Stimulated activated naive CD8-positive, alpha-beta T cell treated with anti-CD3 and anti-CD28 coated beads, Interleukin-15, Interleukin-2, amounts not matched to agents 100 ng/mL and 50 ng/mL, for 24 hours (primary cell): ENCODE data around the gene C15orf62.

Experiments used
- H3K27ac Mint-ChIP-seq: one replicate; pipeline ENCODE4 v1.8.0; 2021; ENCODE audit warnings: mild to moderate bottlenecking, mixed read lengths
- H3K27me3 Mint-ChIP-seq: one replicate; pipeline ENCODE4 v1.8.0; 2021; ENCODE audit warnings: mixed read lengths
- H3K36me3 Mint-ChIP-seq: one replicate; pipeline ENCODE4 v1.8.0; 2021; ENCODE audit warnings: low read depth, mixed read lengths
- H3K4me1 Mint-ChIP-seq: one replicate; pipeline ENCODE4 v1.8.0; 2021; ENCODE audit warnings: low read depth, mixed read lengths
- H3K4me3 Mint-ChIP-seq: one replicate; pipeline ENCODE4 v1.8.0; 2021; ENCODE audit warnings: mild to moderate bottlenecking, mixed read lengths
- H3K9me3 Mint-ChIP-seq: one replicate; pipeline ENCODE4 v1.8.0; 2021; ENCODE audit warnings: mixed read lengths

The C15orf62 gene, protein sequence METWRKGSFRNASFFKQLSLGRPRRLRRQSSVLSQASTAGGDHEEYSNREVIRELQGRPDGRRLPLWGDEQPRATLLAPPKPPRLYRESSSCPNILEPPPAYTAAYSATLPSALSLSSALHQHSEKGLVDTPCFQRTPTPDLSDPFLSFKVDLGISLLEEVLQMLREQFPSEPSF

GRCh38 chr15:40769274-40770146 is at the start of gene C15orf62:
C15orf62 (plus strand) TSS chr15:40769980; CDS start chr15:40770496, 516 bp downstream.
- no peaks in the 10 kb centered on the region for H3K27me3 Mint-ChIP-seq
- peaks cover 46% of the 10 kb centered on the region for H3K4me1 Mint-ChIP-seq
- no peaks in the 10 kb centered on the region for H3K9me3 Mint-ChIP-seq
- H3K4me3 Mint-ChIP-seq: peak within 1 kb of the TSS; percentile 63
- H3K36me3 Mint-ChIP-seq: peaks cover 14% of the 10 kb centered on the region
- peak within 1 kb of the TSS; percentile 91 for H3K27ac Mint-ChIP-seq

DNA sequence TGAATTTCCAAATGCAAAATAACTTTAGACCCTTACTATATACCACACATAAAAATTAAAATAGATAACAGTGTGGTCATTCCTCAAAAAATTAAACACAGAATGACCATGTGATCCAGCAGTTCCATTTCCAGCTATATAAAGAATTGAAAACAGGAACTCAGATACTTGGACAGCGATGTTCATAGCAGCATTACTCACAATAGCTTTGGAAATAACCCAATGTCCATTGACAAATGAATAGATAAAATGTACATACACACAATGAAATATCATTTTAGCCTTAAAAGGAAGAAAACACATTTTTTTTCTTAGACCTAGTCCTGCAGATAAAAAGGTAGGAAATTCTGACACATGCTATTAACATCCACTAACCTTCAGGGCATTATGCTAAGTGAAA is 48.1 kb upstream of the C15orf62 start:
- no peaks in the 10 kb centered on the region for H3K9me3 Mint-ChIP-seq
- no peak overlapping the region for H3K4me3 Mint-ChIP-seq
- H3K4me1 Mint-ChIP-seq: peaks cover 19% of the 10 kb centered on the region
- H3K27me3 Mint-ChIP-seq: no peaks in the 10 kb centered on the region
- H3K27ac Mint-ChIP-seq: no peak overlapping the region
- peaks cover 54% of the 10 kb centered on the region for H3K36me3 Mint-ChIP-seq

DNA sequence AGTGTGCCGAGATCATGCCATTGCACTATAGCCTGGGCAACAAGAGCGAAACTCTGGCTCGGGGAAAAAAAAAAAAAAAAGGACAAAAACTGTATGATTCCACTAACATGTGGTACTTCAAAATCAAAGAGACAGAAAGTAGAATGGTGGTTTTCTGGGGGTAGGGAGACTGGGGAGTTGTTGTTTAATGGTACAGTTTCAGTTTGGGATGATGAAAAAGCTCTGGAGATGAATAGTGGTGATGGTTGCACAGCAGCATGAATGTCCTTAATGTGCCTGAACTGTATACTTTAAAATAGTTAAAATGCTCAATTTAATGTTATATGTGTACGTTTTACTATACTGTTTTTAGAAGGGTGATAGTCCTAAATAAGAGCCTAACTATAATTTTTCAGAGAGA is 47.4 kb upstream of the C15orf62 start:
- H3K4me3 Mint-ChIP-seq: no peak overlapping the region
- no peaks in the 10 kb centered on the region for H3K9me3 Mint-ChIP-seq

DNA sequence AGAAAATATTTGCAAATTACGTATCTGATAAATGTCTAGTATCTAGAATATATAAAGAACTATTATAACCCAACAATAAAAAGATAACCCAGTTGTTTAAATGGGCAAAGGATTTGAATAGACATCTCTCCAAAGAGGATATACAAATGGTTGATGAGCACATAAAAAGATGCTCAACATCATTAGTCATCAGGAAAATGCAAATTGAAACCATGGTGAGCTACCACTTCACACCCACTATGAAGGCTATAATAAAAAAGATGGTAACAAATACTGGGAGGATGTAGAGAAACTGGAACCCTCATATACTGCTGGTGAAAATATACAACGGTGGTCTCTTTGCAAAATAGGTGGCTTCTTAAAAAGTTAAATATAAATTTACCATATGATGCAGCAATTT is 46.8 kb upstream of the C15orf62 start:
- Mint-ChIP-seq H3K4me3 (no peak overlapping the region), H3K36me3 (peaks cover 52% of the 10 kb centered on the region), H3K27me3 (no peaks in the 10 kb centered on the region), H3K27ac (no peak overlapping the region), H3K9me3 (no peaks in the 10 kb centered on the region), H3K4me1 (peaks cover 19% of the 10 kb centered on the region)

More for the DNA sequence above, 47.4 kb upstream of the C15orf62 start:
- no peaks in the 10 kb centered on the region for H3K27me3 Mint-ChIP-seq
- peaks cover 54% of the 10 kb centered on the region for H3K36me3 Mint-ChIP-seq
- H3K4me1 Mint-ChIP-seq: peaks cover 19% of the 10 kb centered on the region
- no peak overlapping the region for H3K27ac Mint-ChIP-seq

DNA sequence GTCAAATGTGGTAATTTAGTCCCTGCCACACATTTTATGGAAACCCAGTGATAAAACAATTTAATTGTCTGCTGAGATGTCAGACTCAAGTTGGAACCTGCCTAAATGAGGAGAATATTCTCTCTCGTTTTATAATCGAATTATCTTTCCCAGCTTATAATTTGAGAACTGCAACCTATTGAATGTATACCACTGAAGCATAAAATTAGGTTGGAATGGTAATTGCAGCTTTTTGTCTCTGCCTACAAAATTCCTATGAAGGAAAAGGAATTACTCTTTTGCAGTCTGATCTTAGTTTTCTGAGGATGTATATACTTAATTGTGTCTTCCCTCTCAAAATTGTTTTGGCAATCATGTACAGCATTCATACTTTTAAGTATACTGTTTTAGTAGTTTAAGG is 45.9 kb upstream of the C15orf62 start:
- Mint-ChIP-seq H3K27me3 (no peaks in the 10 kb centered on the region), H3K36me3 (peaks cover 54% of the 10 kb centered on the region), H3K4me3 (no peak overlapping the region), H3K4me1 (peaks cover 19% of the 10 kb centered on the region), H3K27ac (no peak overlapping the region), H3K9me3 (no peaks in the 10 kb centered on the region)

DNA sequence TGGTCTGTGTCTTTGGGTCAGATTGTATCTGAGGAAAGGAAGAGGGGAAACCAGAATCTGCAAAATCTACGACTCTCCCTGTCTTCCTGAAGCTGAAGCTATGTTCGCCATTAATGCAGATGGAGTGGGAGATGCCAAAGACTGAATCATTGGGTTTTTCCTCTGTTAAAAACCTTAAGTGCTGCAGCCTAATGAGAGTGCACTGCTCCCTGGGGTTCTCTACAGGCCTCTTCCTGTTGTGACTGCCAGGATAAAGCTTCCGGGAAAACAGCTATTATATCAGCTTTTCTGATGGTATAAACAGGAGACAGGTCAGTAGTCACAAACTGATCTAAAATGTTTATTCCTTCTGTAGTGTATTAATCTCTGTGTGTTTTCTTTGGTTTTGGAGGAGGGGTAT is 38.7 kb upstream of the C15orf62 start:
- no peaks in the 10 kb centered on the region for H3K27me3 Mint-ChIP-seq
- H3K9me3 Mint-ChIP-seq: no peaks in the 10 kb centered on the region
- H3K36me3 Mint-ChIP-seq: peaks cover 61% of the 10 kb centered on the region
- H3K4me1 Mint-ChIP-seq: no peaks in the 10 kb centered on the region
- no peak overlapping the region for H3K4me3 Mint-ChIP-seq
- H3K27ac Mint-ChIP-seq: no peak overlapping the region

- H3K36me3 Mint-ChIP-seq: peaks cover 71% of the 10 kb centered on the region
- H3K9me3 Mint-ChIP-seq: no peaks in the 10 kb centered on the region
- no peaks in the 10 kb centered on the region for H3K27me3 Mint-ChIP-seq
- no peak overlapping the region for H3K4me3 Mint-ChIP-seq
- H3K27ac Mint-ChIP-seq: no peak overlapping the region
- H3K4me1 Mint-ChIP-seq: no peaks in the 10 kb centered on the region
These were observed 33.2 kb upstream of the C15orf62 start for GRCh38 chr15:40736575-40736974.

DNA sequence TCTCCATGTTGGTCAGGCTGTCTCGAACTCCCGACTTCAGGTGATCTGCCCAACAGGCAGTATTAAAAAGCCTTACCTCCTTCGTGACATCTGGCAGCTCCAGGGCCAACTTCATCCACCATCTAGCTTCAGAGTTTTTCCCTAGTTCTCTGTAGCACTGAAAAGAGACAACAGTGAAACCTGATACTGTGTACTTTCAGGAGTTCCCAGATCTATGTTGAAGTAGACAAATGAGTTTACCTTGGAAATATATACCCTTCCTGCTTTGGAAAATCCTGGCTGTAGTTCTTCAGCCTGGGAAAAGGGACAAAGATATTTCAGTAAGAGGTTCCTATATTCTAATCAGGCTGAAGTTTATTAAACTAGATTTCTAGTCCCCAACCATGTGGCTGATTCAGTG is 32.7 kb upstream of the C15orf62 start:
- no peaks in the 10 kb centered on the region for H3K4me1 Mint-ChIP-seq
- H3K27ac Mint-ChIP-seq: no peak overlapping the region
- H3K4me3 Mint-ChIP-seq: no peak overlapping the region
- no peaks in the 10 kb centered on the region for H3K9me3 Mint-ChIP-seq
- no peaks in the 10 kb centered on the region for H3K27me3 Mint-ChIP-seq
- H3K36me3 Mint-ChIP-seq: peaks cover 70% of the 10 kb centered on the region

DNA sequence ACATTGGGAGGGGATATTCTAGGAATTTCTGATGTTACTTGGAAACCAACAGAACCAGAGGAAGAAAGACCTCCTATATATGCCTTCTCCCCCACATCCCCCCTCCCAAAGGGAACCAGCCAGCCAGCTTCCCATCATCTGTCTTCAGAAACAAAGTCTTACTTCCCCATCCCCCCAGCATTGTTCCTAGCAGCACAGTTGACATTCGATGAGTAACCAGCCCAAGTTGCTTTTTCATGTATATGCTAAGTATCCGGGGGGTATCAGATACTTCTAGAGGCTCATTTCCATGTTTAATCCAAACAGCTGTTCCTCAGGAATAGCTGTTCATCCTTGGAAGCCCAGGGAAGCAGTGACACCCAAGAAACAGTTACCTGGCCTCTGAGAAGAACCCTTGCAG is 30.7 kb upstream of the C15orf62 start:
- Mint-ChIP-seq H3K4me3 (no peak overlapping the region), H3K4me1 (peaks cover 18% of the 10 kb centered on the region), H3K9me3 (no peaks in the 10 kb centered on the region), H3K36me3 (peaks cover 77% of the 10 kb centered on the region), H3K27me3 (no peaks in the 10 kb centered on the region), H3K27ac (no peak overlapping the region)

DNA sequence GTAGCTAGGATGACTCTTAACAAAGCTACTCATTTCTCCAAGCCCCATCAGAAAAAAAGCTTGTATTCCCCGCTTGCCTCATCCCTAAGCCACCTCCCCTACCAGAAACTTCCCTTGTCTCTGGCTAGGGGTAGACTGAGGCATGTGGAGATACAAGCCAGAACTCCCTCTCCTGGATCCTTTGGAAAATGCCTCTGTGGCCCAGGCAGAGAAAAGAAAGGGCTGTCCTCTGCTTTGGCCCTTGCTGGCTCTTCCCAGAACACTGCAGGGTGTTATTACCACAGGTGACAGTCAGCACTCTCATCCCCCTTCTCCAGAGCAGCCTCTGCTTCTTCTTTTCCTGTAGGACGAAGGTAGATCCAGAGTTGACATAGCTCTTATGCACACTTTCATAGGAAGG is 29.9 kb upstream of the C15orf62 start:
- no peak overlapping the region for H3K27ac Mint-ChIP-seq
- no peaks in the 10 kb centered on the region for H3K9me3 Mint-ChIP-seq
- no peak overlapping the region for H3K4me3 Mint-ChIP-seq
- H3K4me1 Mint-ChIP-seq: peaks cover 25% of the 10 kb centered on the region
- peaks cover 72% of the 10 kb centered on the region for H3K36me3 Mint-ChIP-seq
- H3K27me3 Mint-ChIP-seq: no peaks in the 10 kb centered on the region

DNA sequence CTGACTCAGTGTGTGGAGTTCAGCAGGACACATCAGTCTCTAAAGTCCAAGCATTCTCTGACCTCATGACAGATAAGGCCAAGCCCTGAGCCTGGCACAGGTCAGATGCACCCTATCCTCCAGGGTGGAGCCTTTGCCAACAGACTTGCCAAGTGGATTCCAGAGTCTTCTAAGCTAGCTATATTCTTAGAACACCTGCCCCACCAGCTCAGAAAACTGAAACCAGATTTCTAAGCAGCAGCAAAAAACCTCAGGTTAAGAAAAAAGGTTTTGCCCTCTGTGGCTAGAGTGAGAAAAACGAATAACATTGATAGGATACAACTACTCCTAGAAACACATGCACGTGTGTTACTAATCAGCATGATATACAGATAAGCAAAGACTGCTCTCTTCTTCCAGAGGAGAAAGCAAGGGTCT is 26.3 kb upstream of the C15orf62 start:
- H3K27me3 Mint-ChIP-seq: no peaks in the 10 kb centered on the region
- H3K36me3 Mint-ChIP-seq: peaks cover 58% of the 10 kb centered on the region
- peak overlapping the region; percentile 92 for H3K27ac Mint-ChIP-seq
- peaks cover 43% of the 10 kb centered on the region for H3K4me1 Mint-ChIP-seq
- no peaks in the 10 kb centered on the region for H3K9me3 Mint-ChIP-seq
- H3K4me3 Mint-ChIP-seq: no peak overlapping the region

DNA sequence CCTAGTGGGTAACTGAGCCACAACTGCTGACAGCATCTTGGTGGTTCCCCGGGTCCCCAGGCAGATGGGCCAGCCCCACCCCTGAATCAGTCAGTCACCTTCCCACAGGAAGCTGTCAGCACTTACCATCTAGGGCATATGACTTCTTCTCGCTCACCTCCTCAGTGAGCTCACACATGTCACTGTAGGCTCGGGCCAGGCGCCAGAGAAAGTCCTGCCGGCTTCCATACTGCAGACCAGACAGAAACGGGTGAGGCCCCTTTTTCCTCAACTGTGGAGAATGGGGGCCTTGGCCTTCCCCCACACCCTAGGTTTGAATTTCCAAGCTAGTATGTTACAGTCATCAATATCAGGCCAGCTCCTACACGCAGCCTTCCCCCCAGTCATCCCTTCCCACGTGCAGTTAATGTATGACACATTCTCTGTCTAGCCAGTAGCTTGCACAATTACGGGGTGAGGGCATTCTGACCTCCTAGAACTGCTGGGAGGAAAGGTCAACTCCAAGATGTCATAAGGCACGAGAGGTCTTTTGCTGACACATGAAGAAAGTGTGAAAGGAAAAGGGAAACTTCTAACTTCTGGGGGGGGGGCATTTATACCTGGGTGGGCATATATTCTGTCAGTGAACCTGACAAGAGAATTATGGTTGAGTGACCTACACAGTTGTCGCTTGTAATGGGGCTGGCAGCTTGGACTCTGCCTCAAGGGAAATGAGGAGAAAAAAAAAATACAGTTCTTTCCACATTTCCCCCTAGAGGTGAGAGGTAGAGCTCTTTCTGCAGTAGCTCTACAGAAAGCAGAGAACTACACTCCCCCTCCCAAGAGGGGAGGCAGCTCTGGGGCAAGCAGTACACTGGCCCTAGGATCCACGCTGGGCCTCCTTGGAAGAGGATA is 25.6 kb upstream of the C15orf62 start:
- peak overlapping the region; percentile 92 for H3K27ac Mint-ChIP-seq
- H3K4me1 Mint-ChIP-seq: peaks cover 43% of the 10 kb centered on the region
- no peaks in the 10 kb centered on the region for H3K27me3 Mint-ChIP-seq
- no peaks in the 10 kb centered on the region for H3K9me3 Mint-ChIP-seq
- H3K36me3 Mint-ChIP-seq: peaks cover 53% of the 10 kb centered on the region
- no peak overlapping the region for H3K4me3 Mint-ChIP-seq

DNA sequence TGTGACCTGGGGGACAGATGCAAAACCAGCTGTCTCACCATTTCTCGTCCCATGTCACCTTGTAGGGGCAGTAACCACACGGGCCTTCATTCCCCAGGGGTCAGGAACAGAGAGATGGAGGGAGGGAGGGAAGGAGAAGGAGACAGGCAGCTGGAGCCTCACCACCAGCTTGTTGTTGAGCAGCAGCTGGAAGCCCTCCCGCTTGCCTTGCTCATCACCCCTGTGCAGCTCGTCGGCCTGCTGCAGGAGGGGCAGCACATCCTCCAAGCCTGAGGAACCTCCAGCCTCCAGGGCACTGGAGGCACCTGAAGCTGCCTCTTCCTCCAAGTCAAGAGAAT is 25.0 kb upstream of the C15orf62 start:
- Mint-ChIP-seq H3K27me3 (no peaks in the 10 kb centered on the region), H3K4me3 (no peak overlapping the region), H3K27ac (peak overlapping the region; percentile 52), H3K36me3 (peaks cover 54% of the 10 kb centered on the region), H3K9me3 (no peaks in the 10 kb centered on the region), H3K4me1 (peaks cover 43% of the 10 kb centered on the region)

- peaks cover 54% of the 10 kb centered on the region for H3K36me3 Mint-ChIP-seq
- peak overlapping the region; percentile 8 for H3K27ac Mint-ChIP-seq
- H3K4me1 Mint-ChIP-seq: peaks cover 43% of the 10 kb centered on the region
- H3K9me3 Mint-ChIP-seq: no peaks in the 10 kb centered on the region
- no peaks in the 10 kb centered on the region for H3K27me3 Mint-ChIP-seq
- H3K4me3 Mint-ChIP-seq: no peak overlapping the region
These were observed 22.8 kb upstream of the C15orf62 start for GRCh38 chr15:40746916-40747418.
